HUDEP-2 (cell line): Measurements from ENCODE around the gene CDC27.
"Not testable (repeated sequence)": the region's sequence is repeated elsewhere in the genome, so short reads cannot be mapped to it uniquely, and the experiment has no call there.

Experiments
- DNase-seq, 76 experiments: peaks; one replicate each; lab custom pipeline; 2025; ENCODE audit not compliant: unreplicated experiment in 76 of 76; lab: John Stamatoyannopoulos, UW

The CDC27 gene

GRCh38 chr17:47199627-47200324, 10.7 kb upstream of the CDC27 start:
- no peak for DNase-seq

- peak in 28 of 76 experiments; percentile 11 to 64 (median 41) for DNase-seq
These were observed 8.7 kb upstream of the CDC27 start for GRCh38 chr17:47197821-47198220.

- DNase-seq, result no peak
These were observed 4.9 kb upstream of the CDC27 start for GRCh38 chr17:47193931-47194511.

GRCh38 chr17:47192554-47192953, 3.5 kb upstream of the CDC27 start:
- DNase-seq, result no peak

GRCh38 chr17:47190770-47191169, 1.7 kb upstream of the CDC27 start:
- no peak for DNase-seq

GRCh38 chr17:47190243-47190642, 1.1 kb upstream of the CDC27 start:
- DNase-seq, result no peak

- no peak for DNase-seq
These were observed 690 bp upstream of the CDC27 start for GRCh38 chr17:47189732-47190237.

- DNase-seq, result peak in 23 of 76 experiments; percentile 5 to 59 (median 22)
These were observed 722 bp downstream of the CDC27 start for GRCh38 chr17:47188271-47188875.

- no peak for DNase-seq
These were observed 4.4 kb downstream of the CDC27 start for GRCh38 chr17:47184681-47185080.

GRCh38 chr17:47180988-47181387, 8.1 kb downstream of the CDC27 start:
- not testable (repeated sequence) for DNase-seq

- DNase-seq, result no peak
These were observed 8.8 kb downstream of the CDC27 start for GRCh38 chr17:47180337-47180736.

GRCh38 chr17:47179141-47179540, 10.0 kb downstream of the CDC27 start:
- no peak for DNase-seq

GRCh38 chr17:47177261-47177660, 11.8 kb downstream of the CDC27 start:
- no peak for DNase-seq

- DNase-seq, result no peak
These were observed 12.7 kb downstream of the CDC27 start for GRCh38 chr17:47176389-47176826.

- not testable (repeated sequence) for DNase-seq
These were observed 14.3 kb downstream of the CDC27 start for GRCh38 chr17:47174823-47175222.

GRCh38 chr17:47172696-47173565, 16.2 kb downstream of the CDC27 start:
- no peak for DNase-seq

- DNase-seq, result no peak
These were observed 18.4 kb downstream of the CDC27 start for GRCh38 chr17:47170710-47171109.

GRCh38 chr17:47168896-47169295, 20.2 kb downstream of the CDC27 start:
- not testable (repeated sequence) for DNase-seq

GRCh38 chr17:47166854-47167253, 22.2 kb downstream of the CDC27 start:
- not testable (repeated sequence) for DNase-seq

- no peak for DNase-seq
These were observed 24.0 kb downstream of the CDC27 start for GRCh38 chr17:47165137-47165536.

GRCh38 chr17:47164263-47164662, 24.8 kb downstream of the CDC27 start:
- no peak for DNase-seq
